Measurements from ENCODE around the gene YKT6. TPM values are rescaled to one million over a fixed set of nuclear protein-coding genes. Genes with fewer than 3 reads are reported as not detected.

The YKT6 gene
- total RNA-seq, result 74.3 TPM

DNA sequence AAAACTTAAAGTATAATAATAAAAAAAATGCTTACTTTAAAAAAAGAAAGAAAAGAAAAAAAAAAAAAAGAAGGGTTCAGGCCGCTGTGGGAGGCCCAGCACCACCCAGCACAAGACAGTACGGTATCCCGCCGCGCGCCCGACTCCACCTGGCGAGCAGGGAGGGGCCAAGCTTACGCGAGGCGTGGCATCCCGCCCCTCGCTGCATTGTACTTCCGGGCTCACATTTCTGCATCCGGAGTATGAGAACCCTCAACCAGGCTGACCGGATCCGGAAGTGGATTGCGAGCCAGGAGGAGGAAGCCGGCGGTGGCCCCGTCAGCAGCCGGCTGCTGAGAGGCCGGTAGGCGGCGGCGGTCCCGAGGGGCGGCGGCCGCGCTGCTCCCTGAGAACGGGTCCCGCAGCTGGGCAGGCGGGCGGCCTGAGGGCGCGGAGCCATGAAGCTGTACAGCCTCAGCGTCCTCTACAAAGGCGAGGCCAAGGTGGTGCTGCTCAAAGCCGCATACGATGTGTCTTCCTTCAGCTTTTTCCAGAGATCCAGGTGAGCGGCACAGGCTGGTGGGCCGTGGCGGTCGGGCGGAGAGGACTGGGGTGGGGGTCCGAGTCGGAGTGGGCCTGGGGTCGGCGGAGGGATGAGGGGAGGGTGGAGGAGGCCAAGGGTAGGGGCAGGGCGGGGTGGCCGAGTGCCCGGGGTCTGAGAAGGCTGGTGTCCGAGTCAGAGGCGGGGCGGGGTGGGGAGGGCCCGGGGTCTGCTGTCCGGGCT is at the start of gene YKT6:
Gene YKT6 (plus strand): TSS at position 280 of the 763 bp plus-strand sequence. CDS start 158 bp downstream, at position 438.

DNA sequence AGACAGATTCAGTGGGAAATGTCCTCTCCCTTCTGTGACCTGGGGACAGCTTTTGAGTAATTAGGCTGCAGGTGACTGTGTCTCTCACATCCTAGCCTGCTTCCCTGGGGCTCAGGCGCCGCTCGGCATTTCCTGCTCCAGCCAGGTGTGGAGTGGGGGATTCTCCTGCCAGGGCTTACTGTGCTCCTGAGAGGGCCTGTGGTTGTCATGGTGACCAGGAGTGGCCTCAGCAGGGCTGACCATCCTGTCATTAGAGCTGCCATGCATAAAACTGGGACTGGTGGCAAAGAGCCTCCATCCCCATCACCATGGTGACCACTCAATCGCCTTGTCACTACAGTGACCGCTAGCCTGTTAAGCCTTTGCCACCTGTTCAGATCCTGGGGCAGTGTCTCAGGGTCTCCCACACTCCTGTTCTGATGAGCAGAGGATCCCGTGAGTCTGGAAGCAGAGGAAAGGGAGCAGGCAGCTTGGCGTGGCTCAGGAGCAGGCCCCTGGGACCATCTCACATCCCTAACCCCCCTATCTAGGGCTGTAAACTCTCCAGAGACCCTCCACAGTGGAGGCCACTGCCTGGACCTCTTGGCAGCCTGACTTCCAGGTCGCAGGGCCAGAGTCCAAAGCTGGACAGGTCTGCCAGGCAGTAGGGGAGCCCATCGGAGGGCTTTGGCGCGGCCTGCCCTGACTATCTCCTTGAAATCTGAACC is 11.3 kb upstream of the YKT6 start, which contains the start of gene GCK:
Gene GCK (minus strand): TSS at position 154 of the 707 bp plus-strand sequence. CDS start 486 bp downstream, outside the sequence.

Other genes with a start within 250 kb of the YKT6 start
- not detected for gene SPDYE1, start 203.1 kb upstream of the YKT6 start, total RNA-seq
- 56.1 TPM for gene DBNL, start 156.3 kb upstream of the YKT6 start, total RNA-seq
- gene PGAM2, start 135.4 kb upstream of the YKT6 start, total RNA-seq, result 16.4 TPM
- gene POLM, start 118.4 kb upstream of the YKT6 start, total RNA-seq, result 8.8 TPM
- 9.7 TPM for gene AEBP1, start 96.6 kb upstream of the YKT6 start, total RNA-seq
- 52.6 TPM for gene POLD2, start 77.4 kb upstream of the YKT6 start, total RNA-seq
- not detected for gene MYL7, start 59.6 kb upstream of the YKT6 start, total RNA-seq
- gene GCK, start 11.5 kb upstream of the YKT6 start, total RNA-seq, result 13.8 TPM
- gene CAMK2B, start 124.6 kb downstream of the YKT6 start, total RNA-seq, result 112 TPM